GM23338 (cell line): ENCODE results near the gene CCDC68. TPM values are rescaled to one million over a fixed set of nuclear protein-coding genes. Genes with fewer than 3 reads are reported as not detected.

Source experiments
- ATAC-seq: fragments of 200-7000 bp; cut with Tn5 transposase; 3 replicates; pipeline ENCODE4 v1.9.1; 2020
- DNase-seq: peaks from one replicate; pipeline ENCODE4 v3.0.0-alpha.2; 2015; ENCODE audit warnings: low spot score
- H2AFZ ChIP-seq: fragments of 200-600 bp; sonication (generic); 2 replicates; pipeline ENCODE4 v1.8.0; 2016; ENCODE audit warnings: antibody characterized with exemption, mild to moderate bottlenecking, moderate library complexity
- H3F3A ChIP-seq: fragments of 200-600 bp; sonication (generic); replicated peaks from 2 replicates; pipeline ENCODE4 v1.8.0; 2017; ENCODE audit warnings: antibody characterized with exemption, mixed run types, low read depth
- H3K27ac ChIP-seq: fragments of 200-600 bp; sonication (generic); 2 replicates; pipeline ENCODE4 v1.6.1; 2016; ENCODE audit warnings: low read depth
- H3K27me3 ChIP-seq: fragments of 200-600 bp; sonication (generic); 2 replicates; pipeline ENCODE4 v1.8.0; 2016; ENCODE audit warnings: mild to moderate bottlenecking, mixed run types, moderate library complexity; ENCODE audit not compliant: insufficient read depth
- H3K36me3 ChIP-seq: fragments of 200-600 bp; sonication (generic); 2 replicates; pipeline ENCODE4 v1.8.0; 2016; ENCODE audit warnings: mild to moderate bottlenecking; ENCODE audit not compliant: insufficient read depth
- H3K4me1 ChIP-seq: fragments of 200-600 bp; sonication (generic); 2 replicates; pipeline ENCODE4 v1.8.0; 2016; ENCODE audit warnings: mild to moderate bottlenecking, moderate library complexity; ENCODE audit not compliant: insufficient read depth
- H3K4me2 ChIP-seq: fragments of 200-600 bp; sonication (generic); 2 replicates; pipeline ENCODE4 v1.7.1; 2017; ENCODE audit warnings: mixed run types
- H3K4me3 ChIP-seq: fragments of 200-600 bp; sonication (generic); 2 replicates; pipeline ENCODE4 v1.6.1; 2016; ENCODE audit warnings: mixed run types
- H3K79me2 ChIP-seq: fragments of 200-600 bp; sonication (generic); replicated peaks from 2 replicates; pipeline ENCODE4 v1.8.0; 2017; ENCODE audit warnings: mild to moderate bottlenecking; ENCODE audit not compliant: insufficient read depth
- H3K9me2 ChIP-seq: fragments of 200-600 bp; sonication (generic); 2 replicates; pipeline ENCODE4 v1.8.0; 2017; ENCODE audit not compliant: insufficient read depth
- H4K20me1 ChIP-seq: fragments of 200-600 bp; sonication (generic); replicated peaks from 2 replicates; pipeline ENCODE4 v1.8.0; 2017; ENCODE audit warnings: mild to moderate bottlenecking; ENCODE audit not compliant: insufficient read depth
- H3K27ac Mint-ChIP-seq: 2 replicates; pipeline ENCODE4 v1.8.0; 2020; ENCODE audit warnings: inconsistent platforms, mild to moderate bottlenecking, moderate library complexity, mixed read lengths
- H3K27me3 Mint-ChIP-seq: 3 replicates; pipeline ENCODE4 v1.8.0; 2022; ENCODE audit warnings: low read depth, mild to moderate bottlenecking, moderate library complexity, mixed read lengths, inconsistent platforms; ENCODE audit not compliant: insufficient read depth, poor library complexity
- H3K36me3 Mint-ChIP-seq: 3 replicates; pipeline ENCODE4 v1.8.0; 2021; ENCODE audit warnings: low read depth, mild to moderate bottlenecking, inconsistent platforms, moderate library complexity, mixed read lengths
- H3K4me1 Mint-ChIP-seq: 3 replicates; pipeline ENCODE4 v1.8.0; 2020; ENCODE audit warnings: mild to moderate bottlenecking, inconsistent platforms, mixed read lengths
- H3K4me3 Mint-ChIP-seq: 3 replicates; pipeline ENCODE4 v1.8.0; 2021; ENCODE audit warnings: moderate library complexity, mild to moderate bottlenecking, inconsistent platforms, mixed read lengths
- H3K9me3 Mint-ChIP-seq: 3 replicates; pipeline ENCODE4 v1.8.0; 2020; ENCODE audit warnings: moderate library complexity, mild to moderate bottlenecking, inconsistent platforms, mixed read lengths
- CREB1 ChIP-seq: fragments of 250-450 bp; sonication (Bioruptor Pico); IDR thresholded peaks from 2 replicates; pipeline ENCODE4 v1.5.0; 2020; ENCODE audit warnings: low read depth, mild to moderate bottlenecking, moderate library complexity
- EZH2phosphoT487 ChIP-seq: fragments of 200-600 bp; sonication (generic); IDR thresholded peaks from one replicate; pipeline ENCODE4 v1.8.1; 2018; ENCODE audit warnings: antibody characterized with exemption; ENCODE audit not compliant: unreplicated experiment
- JUNB ChIP-seq: IDR thresholded peaks from one replicate; pipeline ENCODE4 v1.6.1; 2016; ENCODE audit warnings: antibody characterized with exemption; ENCODE audit not compliant: unreplicated experiment
- NANOG ChIP-seq: IDR thresholded peaks from 2 replicates; pipeline ENCODE4 v1.6.1; 2016; ENCODE audit warnings: antibody characterized with exemption, borderline replicate concordance
- POLR2AphosphoS5 ChIP-seq: IDR thresholded peaks from 2 replicates; pipeline ENCODE4 v1.6.1; 2016; ENCODE audit warnings: antibody characterized with exemption, low read depth
- ZNF331 ChIP-seq: fragments of 250-450 bp; sonication (Bioruptor Pico); IDR thresholded peaks from 2 replicates; pipeline ENCODE4 v1.5.0; 2020; ENCODE audit warnings: low read depth, mild to moderate bottlenecking, moderate library complexity
- ZNF462 ChIP-seq: fragments of 250-450 bp; sonication (Bioruptor Pico); IDR thresholded peaks from 2 replicates; pipeline ENCODE4 v1.5.0; 2020; ENCODE audit warnings: mild to moderate bottlenecking, moderate library complexity
- polyA plus RNA-seq: library from polyadenylated mRNA; unstranded; fragments of >200 nt; fragmentation: Nextera tagmentation; extraction: Ambion mirVana; gene quantifications from 2 replicates; pipeline ENCODE4 v1.2.1, GENCODE V29; 2016
- total RNA-seq: library from RNA; depleted of rRNA; stranded (reverse); fragments of >200 nt; shearing (Covaris generic); gene quantifications from 2 replicates; pipeline ENCODE4 v1.2.3, GENCODE V29; 2014

CCDC68 gene
- total and polyA plus RNA-seq, 2 experiments from 2014 or later, result 1.6 to 3.7 TPM

- TF ChIP-seq ZNF331 (no peak), EZH2phosphoT487 (no peak)
These were observed 32.7 kb upstream of the CCDC68 start (continued) for GRCh38 chr18:54991981-54992380.

GRCh38 chr18:54984908-54985307, 25.6 kb upstream of the CCDC68 start:
- no peaks in the 10 kb centered on the region for H3K36me3 Mint-ChIP-seq
- Histone ChIP-seq H3K27ac (no peak overlapping the region), H2AFZ (no peak overlapping the region), H3K4me1 (no peaks in the 10 kb centered on the region), H3K27me3 (no peaks in the 10 kb centered on the region), H3K79me2 (no peaks in the 10 kb centered on the region), H4K20me1 (no peaks in the 10 kb centered on the region), H3K4me2 (no peak overlapping the region), H3K4me3 (no peak overlapping the region), H3K36me3 (no peaks in the 10 kb centered on the region), H3F3A (no peaks in the 10 kb centered on the region), H3K9me2 (no peaks in the 10 kb centered on the region)
- no peak overlapping the region for H3K4me3 Mint-ChIP-seq
- H3K4me1 Mint-ChIP-seq, result no peaks in the 10 kb centered on the region
- no peaks in the 10 kb centered on the region; the same call in 2 of the 3 replicates for H3K9me3 Mint-ChIP-seq
- no peak for TF ChIP-seq JUNB
- no peak for TF ChIP-seq ZNF331
- TF ChIP-seq CREB1 (CRISPR knock-in tag), result no peak
- no peak for TF ChIP-seq ZNF462 (CRISPR knock-in tag)
- peaks cover 4% of the 10 kb centered on the region for H3K27me3 Mint-ChIP-seq
- no peak for ATAC-seq
- DNase-seq, result no peak
- no peak overlapping the region for H3K27ac Mint-ChIP-seq

- no peaks in the 10 kb centered on the region for H3K4me1 ChIP-seq
- Mint-ChIP-seq H3K4me3 (no peak overlapping the region), H3K27me3 (peaks cover 4% of the 10 kb centered on the region), H3K36me3 (no peaks in the 10 kb centered on the region), H3K4me1 (no peaks in the 10 kb centered on the region), H3K27ac (no peak overlapping the region), H3K9me3 (no peaks in the 10 kb centered on the region; the same call in 2 of the 3 replicates)
- H3K79me2 ChIP-seq, result no peaks in the 10 kb centered on the region
- H3K27me3 ChIP-seq, result no peaks in the 10 kb centered on the region
- ATAC-seq (no peak), DNase-seq (no peak)
- no peak overlapping the region for H3K4me3 ChIP-seq
- H3K36me3 ChIP-seq, result no peaks in the 10 kb centered on the region
- H3K9me2 ChIP-seq, result no peaks in the 10 kb centered on the region
- H3F3A ChIP-seq, result no peaks in the 10 kb centered on the region
- H3K27ac ChIP-seq, result no peak overlapping the region
- H4K20me1 ChIP-seq, result no peaks in the 10 kb centered on the region
- TF ChIP-seq EZH2phosphoT487 (no peak), POLR2AphosphoS5 (no peak), NANOG (no peak)
- no peak overlapping the region for H3K4me2 ChIP-seq
- no peak overlapping the region for H2AFZ ChIP-seq
These were observed 24.5 kb upstream of the CCDC68 start for GRCh38 chr18:54983791-54984190.
